Stomach (tissue), 9 donors: ENCODE measurements around the gene CCDC80. TPM values are rescaled to one million over a fixed set of nuclear protein-coding genes. Genes with fewer than 3 reads are reported as not detected.

Source experiments
- DNase-seq, 2 donors: peaks; one replicate each; pipeline versions ENCODE4 v3.0.0 to v3.0.0-alpha.2; 2013 to 2019
- H3K27ac ChIP-seq, 5 donors: fragments of 200-600 bp in 4 of 5; sonication (generic) in 4 of 5; one replicate each; pipeline ENCODE4 v1.5.1; 2013 to 2019; ENCODE audit warnings: mild to moderate bottlenecking in 1 of 5, moderate library complexity in 1 of 5
- H3K27me3 ChIP-seq, 3 donors: fragments of 200-600 bp; sonication (generic); one replicate each; pipeline ENCODE4 v1.5.1; 2017 to 2019; ENCODE audit warnings: mixed run types in 1 of 3
- H3K36me3 ChIP-seq, 4 donors: fragments of 200-600 bp; sonication (generic); 1 replicate in 3 of 4; 2 replicates in 1 of 4; pipeline ENCODE4 v1.5.1; 2016 to 2019
- H3K4me1 ChIP-seq, 4 donors: fragments of 200-600 bp; sonication (generic); one replicate each; pipeline ENCODE4 v1.5.1; 2016 to 2019
- H3K4me3 ChIP-seq, 4 donors: fragments of 200-600 bp; sonication (generic) in 3 of 4; one replicate each; pipeline ENCODE4 v1.5.1; 2016 to 2019; ENCODE audit warnings: mild to moderate bottlenecking in 1 of 4
- H3K9me3 ChIP-seq, 4 donors: fragments of 200-600 bp; sonication (generic); one replicate each; pipeline ENCODE4 v1.5.1; 2016 to 2019
- EP300 ChIP-seq: sonication (generic); formaldehyde crosslinking; IDR thresholded peaks from one replicate; pipeline ENCODE4 v1.6.1; 2017; ENCODE audit warnings: antibody characterized with exemption
- POLR2A ChIP-seq, 4 donors: fragments of 450-650 bp; IDR thresholded peaks; one replicate each; pipeline ENCODE4 v1.6.1; 2016; ENCODE audit warnings: antibody characterized with exemption in 4 of 4, control low read depth in 2 of 4, mild to moderate bottlenecking in 1 of 4, moderate library complexity in 1 of 4
- POLR2AphosphoS5 ChIP-seq, 3 donors: sonication (generic); formaldehyde crosslinking; IDR thresholded peaks; one replicate each; pipeline ENCODE4 v1.6.1; 2016; ENCODE audit warnings: antibody characterized with exemption in 3 of 3
- WGBS, 5 donors: extraction: QIAGEN DNeasy Blood & Tissue Kit in 3 of 5; methylation state at CpG; one replicate each; pipeline versions ENCODE4 v1.1.5 to v1.1.7; 2013 to 2018; 5-methylcytosine and 5-hydroxymethylcytosine counted together
- intact Hi-C: fragments of 100-400 bp; cut with DNase I; formaldehyde crosslinking; loops from one replicate; pipeline ENCODE4 v1.15.1; 2023; ENCODE audit warnings: low total_unique reads
- polyA plus RNA-seq, 3 donors: library from polyadenylated mRNA; stranded (reverse); fragments of 200-250 nt; gene quantifications; one replicate each; pipeline ENCODE4 v1.2.3, GENCODE V29; 2013
- total RNA-seq, 5 donors: library from RNA; depleted of rRNA; stranded (reverse); fragments of >200 nt; gene quantifications; one replicate each; pipeline versions ENCODE4 v1.1.0 to v1.2.3, GENCODE V29; 2014 to 2016
- TF ChIP-seq, protein P1 (sequence below), 7 experiments: fragments of 450-650 bp in 4 of 7; fragments of 200-600 bp in 3 of 7; sonication (generic) in 3 of 7; IDR thresholded peaks; one replicate each; pipeline ENCODE4 v1.5.1; 2016 to 2019; ENCODE audit warnings: antibody characterized with exemption in 7 of 7, control low read depth in 2 of 7, mild to moderate bottlenecking in 1 of 7
- donor health status: healthy with polysubstance abuse.
- donor health status: Bipolar disorder and iron deficiency.
- donor health status: healthy.

The CCDC80 gene
- total and polyA plus RNA-seq, 8 donors = 2.3 to 158 (median 11.5) TPM

DNA sequence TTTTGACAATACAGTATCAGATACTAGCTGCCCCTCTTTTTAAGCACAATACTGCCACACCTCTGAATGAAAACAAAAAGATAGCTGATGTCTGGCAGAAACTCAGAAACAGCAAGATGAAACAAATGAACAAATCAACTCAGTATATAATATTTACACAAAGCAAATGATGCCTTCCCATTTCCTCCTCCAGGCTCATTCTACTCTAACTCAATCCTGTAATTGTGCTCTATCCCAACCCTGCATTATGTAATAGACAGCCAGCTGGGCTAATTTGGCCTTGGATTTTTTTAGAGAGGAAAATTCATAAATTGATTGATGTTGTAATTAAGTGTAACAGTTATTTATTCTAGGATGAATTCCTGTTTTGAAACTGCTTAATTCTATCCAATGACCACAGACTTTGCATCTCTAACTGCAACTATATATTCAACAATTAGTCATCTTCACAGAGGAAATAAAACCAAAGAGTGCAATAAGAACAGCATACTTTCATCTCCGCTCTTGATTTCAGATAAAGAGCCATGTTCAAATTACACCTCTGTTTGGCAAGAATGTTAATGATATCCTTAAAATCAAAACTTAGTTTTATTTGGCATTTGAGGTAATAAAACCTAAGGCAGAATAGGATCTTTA lies 85.3 kb downstream of the CCDC80 start:
- H3K27me3 ChIP-seq = no peaks in the 10 kb centered on the region
- H3K27ac ChIP-seq = peak overlapping the region in 1 of 5 donors; percentile 53
- 69 to 85% (median 74%) methylated on average over 1 of the region's 1 CpG for WGBS, 5 donors
- peaks cover 0 to 12% (median 10%) of the 10 kb centered on the region in 4 donors for H3K36me3 ChIP-seq
- intact Hi-C loops = no loop called here
- H3K4me3 ChIP-seq = no peak overlapping the region
- TF ChIP-seq POLR2A (IDR thresholded peaks at IDR 0.05) = no peak
- TF ChIP-seq EP300 = no peak
- TF ChIP-seq POLR2AphosphoS5 (IDR thresholded peaks at IDR 0.05) = no peak
- TF ChIP-seq, protein P1, sequence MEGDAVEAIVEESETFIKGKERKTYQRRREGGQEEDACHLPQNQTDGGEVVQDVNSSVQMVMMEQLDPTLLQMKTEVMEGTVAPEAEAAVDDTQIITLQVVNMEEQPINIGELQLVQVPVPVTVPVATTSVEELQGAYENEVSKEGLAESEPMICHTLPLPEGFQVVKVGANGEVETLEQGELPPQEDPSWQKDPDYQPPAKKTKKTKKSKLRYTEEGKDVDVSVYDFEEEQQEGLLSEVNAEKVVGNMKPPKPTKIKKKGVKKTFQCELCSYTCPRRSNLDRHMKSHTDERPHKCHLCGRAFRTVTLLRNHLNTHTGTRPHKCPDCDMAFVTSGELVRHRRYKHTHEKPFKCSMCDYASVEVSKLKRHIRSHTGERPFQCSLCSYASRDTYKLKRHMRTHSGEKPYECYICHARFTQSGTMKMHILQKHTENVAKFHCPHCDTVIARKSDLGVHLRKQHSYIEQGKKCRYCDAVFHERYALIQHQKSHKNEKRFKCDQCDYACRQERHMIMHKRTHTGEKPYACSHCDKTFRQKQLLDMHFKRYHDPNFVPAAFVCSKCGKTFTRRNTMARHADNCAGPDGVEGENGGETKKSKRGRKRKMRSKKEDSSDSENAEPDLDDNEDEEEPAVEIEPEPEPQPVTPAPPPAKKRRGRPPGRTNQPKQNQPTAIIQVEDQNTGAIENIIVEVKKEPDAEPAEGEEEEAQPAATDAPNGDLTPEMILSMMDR (IDR thresholded peaks at IDR 0.05) = no peak
- H3K4me1 ChIP-seq = peaks cover 15 to 69% (median 46%) of the 10 kb centered on the region in 4 donors
- no peaks in the 10 kb centered on the region for H3K9me3 ChIP-seq
- DNase-seq = no peak

DNA sequence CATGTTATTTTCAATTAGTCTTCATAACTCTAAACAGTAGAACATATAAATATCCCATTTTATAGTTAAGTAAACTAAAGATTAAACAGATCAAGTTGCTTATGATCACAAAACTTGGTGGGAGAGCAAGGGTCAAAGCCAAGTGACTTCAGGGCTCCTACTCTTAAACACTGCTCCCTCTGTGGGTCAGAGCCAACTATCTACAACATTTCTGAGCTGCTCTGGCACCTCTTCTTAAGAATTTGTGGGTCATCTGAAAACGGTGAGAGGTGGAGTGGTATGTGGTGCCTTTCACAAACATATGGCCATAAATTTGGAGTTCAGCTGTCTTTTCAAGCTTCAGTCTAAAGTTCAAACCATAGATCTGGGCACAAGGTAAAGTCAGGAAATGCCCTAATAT lies 90.1 kb downstream of the CCDC80 start:
- no peak overlapping the region for H3K27ac ChIP-seq
- WGBS, 5 donors = 24 to 33% (median 32%) methylated on average over 1 of the region's 1 CpG
- H3K36me3 ChIP-seq = peaks cover 12 to 45% (median 33%) of the 10 kb centered on the region in 4 donors
- TF ChIP-seq POLR2AphosphoS5 (IDR thresholded peaks at IDR 0.05) = no peak
- H3K4me1 ChIP-seq = peaks cover 0 to 36% (median 17%) of the 10 kb centered on the region in 4 donors
- intact Hi-C loops = no loop called here
- no peaks in the 10 kb centered on the region for H3K9me3 ChIP-seq
- DNase-seq = no peak
- H3K27me3 ChIP-seq = no peaks in the 10 kb centered on the region
- no peak overlapping the region for H3K4me3 ChIP-seq

Other genes starting within 250 kb of the CCDC80 start
- 1 to 10 TPM in 1 of 5 donors, not detected in 4; 2.4 TPM for gene BTLA, start 141.7 kb downstream of the CCDC80 start, total RNA-seq
- gene BTLA, start 141.7 kb downstream of the CCDC80 start, polyA plus RNA-seq = 1 to 10 TPM in 1 of 3 donors, not detected in 2; 1.1 TPM
- 10 to 100 TPM; 25.7 to 76.2 (median 62.2) TPM for gene ATG3, start 79.2 kb downstream of the CCDC80 start, total RNA-seq
- gene ATG3, start 79.2 kb downstream of the CCDC80 start, polyA plus RNA-seq = 10 to 100 TPM; 28.9 to 54.1 (median 48.4) TPM
- 10 to 100 TPM; 17.1 to 67.7 (median 32.6) TPM for gene SLC35A5, start 79.1 kb downstream of the CCDC80 start, total RNA-seq
- 1 to 10 TPM; 4.6 to 6.4 (median 6.2) TPM for gene SLC35A5, start 79.1 kb downstream of the CCDC80 start, polyA plus RNA-seq
- gene CD200R1L, start 205.7 kb upstream of the CCDC80 start, total RNA-seq = not detected
- not detected for gene CD200R1L, start 205.7 kb upstream of the CCDC80 start, polyA plus RNA-seq